Endodermal cell (in vitro differentiated cells): ENCODE results near the gene MUC3A. TPM values are rescaled to one million over a fixed set of nuclear protein-coding genes. Genes with fewer than 3 reads are reported as not detected.
"Not testable (repeated sequence)": the region's sequence is repeated elsewhere in the genome, so short reads cannot be mapped to it uniquely, and the experiment has no call there.

Source experiments
- DNase-seq: peaks from one replicate; pipeline ENCODE4 v3.0.0-alpha.2; 2017
- H3K27ac ChIP-seq: 2 replicates; pipeline ENCODE4 v1.5.1; 2013; ENCODE audit warnings: mild to moderate bottlenecking, low read depth, low read length, moderate library complexity
- H3K27me3 ChIP-seq: 2 replicates; pipeline ENCODE4 v1.6.1; 2013; ENCODE audit warnings: mild to moderate bottlenecking, low read length, moderate library complexity; ENCODE audit not compliant: insufficient read depth, control insufficient read depth, poor library complexity, severe bottlenecking
- H3K36me3 ChIP-seq: 2 replicates; pipeline ENCODE4 v1.7.0; 2013; ENCODE audit warnings: mild to moderate bottlenecking, low read length, moderate library complexity; ENCODE audit not compliant: control insufficient read depth, insufficient read depth
- H3K4me1 ChIP-seq: one replicate; pipeline ENCODE4 v1.7.0; 2013; ENCODE audit warnings: low read length; ENCODE audit not compliant: control insufficient read depth, insufficient read depth
- H3K4me3 ChIP-seq: 2 replicates; pipeline ENCODE4 v1.5.1; 2013; ENCODE audit warnings: mild to moderate bottlenecking, low read length, moderate library complexity
- H3K9ac ChIP-seq: 2 replicates; pipeline ENCODE4 v1.6.1; 2013; ENCODE audit warnings: mild to moderate bottlenecking, low read length, moderate library complexity; ENCODE audit not compliant: poor library complexity, severe bottlenecking; ENCODE audit errors: extremely low read depth
- H3K9me3 ChIP-seq: 2 replicates; pipeline ENCODE4 v1.6.1; 2013; ENCODE audit warnings: mild to moderate bottlenecking, low read length, moderate library complexity; ENCODE audit not compliant: control insufficient read depth
- H3K27ac Mint-ChIP-seq: 2 replicates; pipeline ENCODE4 v1.8.0; 2020; ENCODE audit warnings: mixed read lengths
- H3K27me3 Mint-ChIP-seq: 2 replicates; pipeline ENCODE4 v1.8.0; 2021; ENCODE audit warnings: mild to moderate bottlenecking, mixed read lengths; ENCODE audit not compliant: insufficient read depth
- H3K36me3 Mint-ChIP-seq: 2 replicates; pipeline ENCODE4 v1.8.0; 2020; ENCODE audit warnings: low read depth, mixed read lengths
- H3K4me1 Mint-ChIP-seq: 2 replicates; pipeline ENCODE4 v1.8.0; 2020; ENCODE audit warnings: mixed read lengths
- H3K4me3 Mint-ChIP-seq: 2 replicates; pipeline ENCODE4 v1.8.0; 2020; ENCODE audit warnings: mild to moderate bottlenecking, moderate library complexity, mixed read lengths
- H3K9me3 Mint-ChIP-seq: 2 replicates; pipeline ENCODE4 v1.8.0; 2020; ENCODE audit warnings: mild to moderate bottlenecking, mixed read lengths
- WGBS, 2 experiments: methylation state at CpG; one replicate each; pipeline versions ENCODE4 v1.1.5 to v1.1.7; 2013; ENCODE audit warnings: missing lambda C conversion rate in 2 of 2, mixed read lengths in 1 of 2; ENCODE audit not compliant: insufficient coverage in 1 of 2, insufficient read length in 1 of 2; 5-methylcytosine and 5-hydroxymethylcytosine counted together
- total RNA-seq, 2 donors: library from RNA; stranded (reverse); fragmentation: NEBNext Ultra II Directional in 1 of 2; extraction: Animal tissue kit (Norgen Biotek cat#: 25700) in 1 of 2; gene quantifications; 2 replicates in 1 of 2; 3 replicates in 1 of 2; pipeline ENCODE4 v1.2.1, GENCODE V29; 2021
- TF ChIP-seq, protein P1 (sequence below): fragments of 200-600 bp; sonication (generic); conservative IDR thresholded peaks from 2 replicates; pipeline ENCODE4 v1.5.0; 2021; ENCODE audit warnings: antibody characterized with exemption, mild to moderate bottlenecking

The MUC3A gene
- total RNA-seq, 2 donors from 2014 or later, result 7.7 to 24.1 TPM

GRCh38 chr7:100902638-100903037 is 46.7 kb upstream of the MUC3A start:
- 88 to 100% methylated on average over 1 to 7 of the region's 7 CpGs for WGBS, 2 experiments
- H3K9me3 Mint-ChIP-seq, result no peaks in the 10 kb centered on the region

DNA sequence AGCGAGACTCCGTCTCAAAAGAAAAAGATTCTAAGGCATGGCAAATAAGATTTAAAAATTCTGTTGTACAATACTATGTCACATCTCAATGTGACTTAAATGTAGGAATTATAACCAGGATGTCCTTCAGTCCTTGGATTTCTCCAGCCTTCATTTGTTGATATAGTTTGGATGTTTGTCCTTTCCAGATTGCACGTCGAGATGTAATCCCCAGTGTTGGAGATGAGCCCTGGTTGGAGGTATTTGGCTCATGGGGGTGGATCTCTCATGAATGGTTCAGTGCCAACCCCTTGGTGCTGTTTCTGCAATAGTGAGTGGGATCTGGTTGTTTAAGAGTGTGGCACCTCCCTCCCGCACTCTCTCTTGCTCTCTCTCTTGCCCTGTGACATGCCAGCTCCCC is 40.8 kb upstream of the MUC3A start:
- WGBS, 2 experiments, result 92 to 100% methylated on average over 1 to 5 of the region's 5 CpGs
- H3K4me1 Mint-ChIP-seq, result no peaks in the 10 kb centered on the region
- TF ChIP-seq, protein P1, sequence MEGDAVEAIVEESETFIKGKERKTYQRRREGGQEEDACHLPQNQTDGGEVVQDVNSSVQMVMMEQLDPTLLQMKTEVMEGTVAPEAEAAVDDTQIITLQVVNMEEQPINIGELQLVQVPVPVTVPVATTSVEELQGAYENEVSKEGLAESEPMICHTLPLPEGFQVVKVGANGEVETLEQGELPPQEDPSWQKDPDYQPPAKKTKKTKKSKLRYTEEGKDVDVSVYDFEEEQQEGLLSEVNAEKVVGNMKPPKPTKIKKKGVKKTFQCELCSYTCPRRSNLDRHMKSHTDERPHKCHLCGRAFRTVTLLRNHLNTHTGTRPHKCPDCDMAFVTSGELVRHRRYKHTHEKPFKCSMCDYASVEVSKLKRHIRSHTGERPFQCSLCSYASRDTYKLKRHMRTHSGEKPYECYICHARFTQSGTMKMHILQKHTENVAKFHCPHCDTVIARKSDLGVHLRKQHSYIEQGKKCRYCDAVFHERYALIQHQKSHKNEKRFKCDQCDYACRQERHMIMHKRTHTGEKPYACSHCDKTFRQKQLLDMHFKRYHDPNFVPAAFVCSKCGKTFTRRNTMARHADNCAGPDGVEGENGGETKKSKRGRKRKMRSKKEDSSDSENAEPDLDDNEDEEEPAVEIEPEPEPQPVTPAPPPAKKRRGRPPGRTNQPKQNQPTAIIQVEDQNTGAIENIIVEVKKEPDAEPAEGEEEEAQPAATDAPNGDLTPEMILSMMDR, result no peak

More at GRCh38 chr7:100902638-100903037, 46.7 kb upstream of the MUC3A start:
- no peak overlapping the region for H3K27ac ChIP-seq
- H3K4me1 ChIP-seq, result no peaks in the 10 kb centered on the region
- Mint-ChIP-seq H3K27ac (no peak overlapping the region), H3K4me3 (no peak overlapping the region), H3K4me1 (no peaks in the 10 kb centered on the region), H3K36me3 (no peaks in the 10 kb centered on the region), H3K27me3 (no peaks in the 10 kb centered on the region)
- DNase-seq, result no peak
- H3K27me3 ChIP-seq, result no peaks in the 10 kb centered on the region
- H3K4me3 ChIP-seq, result no peak overlapping the region
- H3K9ac ChIP-seq, result no peak overlapping the region
- H3K36me3 ChIP-seq, result no peaks in the 10 kb centered on the region
- no peaks in the 10 kb centered on the region for H3K9me3 ChIP-seq
- TF ChIP-seq, protein P1, result no peak

DNA sequence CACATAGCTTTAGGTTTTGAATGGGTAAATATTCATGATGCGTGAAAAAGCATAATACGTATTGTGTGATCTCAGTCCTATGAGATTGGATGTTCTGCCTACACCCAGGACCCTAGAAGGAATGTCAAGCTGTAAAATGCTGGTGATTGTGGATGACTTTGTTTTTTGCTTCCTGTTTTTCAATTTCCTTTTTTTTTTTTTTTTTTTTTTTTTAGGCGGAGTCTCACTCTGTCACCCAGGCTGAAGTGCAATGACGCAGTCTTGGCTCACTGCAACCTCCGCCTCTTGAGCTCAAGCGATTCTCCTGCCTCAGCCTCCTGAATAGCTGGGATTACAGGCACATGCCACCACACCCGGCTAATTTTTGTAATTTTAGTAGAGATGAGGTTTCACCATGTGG is 38.9 kb upstream of the MUC3A start:
- not testable (repeated sequence) for DNase-seq, H3K36me3 Mint-ChIP-seq, H3K9ac ChIP-seq, H3K4me1 ChIP-seq, H3K4me1 Mint-ChIP-seq, H3K27me3 Mint-ChIP-seq, H3K27ac ChIP-seq, H3K4me3 Mint-ChIP-seq, H3K36me3 ChIP-seq, H3K9me3 ChIP-seq, H3K9me3 Mint-ChIP-seq, H3K27me3 ChIP-seq, H3K27ac Mint-ChIP-seq, H3K4me3 ChIP-seq
- WGBS, 2 experiments, result 91 to 96% methylated on average over 6 to 7 of the region's 7 CpGs

More for the DNA sequence above, 40.8 kb upstream of the MUC3A start:
- H3K36me3 ChIP-seq, result no peaks in the 10 kb centered on the region
- Mint-ChIP-seq H3K27me3 (no peaks in the 10 kb centered on the region), H3K9me3 (peaks cover 7% of the 10 kb centered on the region), H3K4me3 (no peak overlapping the region), H3K27ac (no peak overlapping the region), H3K36me3 (peaks cover 3% of the 10 kb centered on the region)
- H3K27me3 ChIP-seq, result no peaks in the 10 kb centered on the region
- no peak overlapping the region for H3K4me3 ChIP-seq
- H3K9me3 ChIP-seq, result no peaks in the 10 kb centered on the region
- H3K27ac ChIP-seq, result no peak overlapping the region
- no peak for DNase-seq
- no peaks in the 10 kb centered on the region for H3K4me1 ChIP-seq
- H3K9ac ChIP-seq, result no peak overlapping the region

- H3K36me3 Mint-ChIP-seq, result peaks cover 3% of the 10 kb centered on the region
- Histone ChIP-seq H3K9me3 (no peaks in the 10 kb centered on the region), H3K9ac (no peak overlapping the region), H3K36me3 (no peaks in the 10 kb centered on the region), H3K4me1 (no peaks in the 10 kb centered on the region), H3K27me3 (no peaks in the 10 kb centered on the region), H3K27ac (no peak overlapping the region), H3K4me3 (no peak overlapping the region)
- H3K4me3 Mint-ChIP-seq, result no peak overlapping the region
- no peak for DNase-seq
- H3K27me3 Mint-ChIP-seq, result no peaks in the 10 kb centered on the region
- TF ChIP-seq, protein P1, result no peak
- H3K27ac Mint-ChIP-seq, result no peak overlapping the region
- 90 to 95% methylated on average over 3 of the region's 3 CpGs for WGBS, 2 experiments
- H3K4me1 Mint-ChIP-seq, result no peaks in the 10 kb centered on the region
- peaks cover 7% of the 10 kb centered on the region for H3K9me3 Mint-ChIP-seq
Observed at GRCh38 chr7:100911484-100911883, 37.9 kb upstream of the MUC3A start.
